ENCODE data around the gene PMM2.
"Not testable (repeated sequence)": the region's sequence is repeated elsewhere in the genome, so short reads cannot be mapped to it uniquely, and the experiment has no call there.

PMM2 gene

GRCh38 chr16:8819411-8820034, 21.9 kb downstream of the PMM2 start:
- Mint-ChIP-seq H3K4me1 (ENCODE audit: low read depth) (peaks cover 19% of the 10 kb centered on the region), H3K36me3 (ENCODE audit: low read depth) (peaks cover 95% of the 10 kb centered on the region), H3K9me3 (no peaks in the 10 kb centered on the region), H3K4me3 (no peak overlapping the region), H3K27ac (no peak overlapping the region), H3K27me3 (no peaks in the 10 kb centered on the region)
- no peak for DNase-seq

DNA sequence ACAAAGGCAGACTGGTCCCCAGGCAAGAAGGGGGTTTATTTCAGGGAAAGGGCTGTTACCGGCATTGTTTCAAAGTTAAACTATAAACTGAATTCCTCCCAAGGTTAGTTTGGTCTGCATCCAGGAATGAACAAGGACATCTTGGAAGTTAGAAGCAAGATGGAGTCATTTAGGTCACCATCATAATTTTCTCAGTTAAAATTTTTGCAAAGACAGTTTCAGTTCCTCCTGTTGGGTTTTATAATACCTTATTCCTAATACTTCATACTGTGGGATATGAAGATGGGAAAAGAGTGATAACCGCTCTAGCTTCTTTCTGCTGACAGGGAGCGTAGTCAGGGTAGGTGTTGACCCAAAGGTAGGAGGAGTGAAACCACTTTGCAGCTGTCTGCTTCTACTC, 24.8 kb downstream of the PMM2 start:
- H3K4me3 Mint-ChIP-seq, result no peak overlapping the region
- no peaks in the 10 kb centered on the region for H3K9me3 Mint-ChIP-seq
- no peak for DNase-seq
- H3K4me1 Mint-ChIP-seq (ENCODE audit: low read depth), result peaks cover 5% of the 10 kb centered on the region
- H3K36me3 Mint-ChIP-seq (ENCODE audit: low read depth), result peaks cover 95% of the 10 kb centered on the region
- no peak overlapping the region for H3K27ac Mint-ChIP-seq
- H3K27me3 Mint-ChIP-seq, result no peaks in the 10 kb centered on the region

GRCh38 chr16:8826278-8826879, 28.7 kb downstream of the PMM2 start:
- Mint-ChIP-seq H3K36me3 (ENCODE audit: low read depth) (peaks cover 91% of the 10 kb centered on the region), H3K27ac (no peak overlapping the region), H3K27me3 (no peaks in the 10 kb centered on the region), H3K9me3 (no peaks in the 10 kb centered on the region), H3K4me1 (ENCODE audit: low read depth) (peaks cover 7% of the 10 kb centered on the region), H3K4me3 (no peak overlapping the region)
- no peak for DNase-seq

- H3K36me3 Mint-ChIP-seq (ENCODE audit: low read depth), result peaks cover 89% of the 10 kb centered on the region
- no peak overlapping the region for H3K27ac Mint-ChIP-seq
- no peak overlapping the region for H3K4me3 Mint-ChIP-seq
- H3K9me3 Mint-ChIP-seq, result no peaks in the 10 kb centered on the region
- no peaks in the 10 kb centered on the region for H3K27me3 Mint-ChIP-seq
- peaks cover 22% of the 10 kb centered on the region for H3K4me1 Mint-ChIP-seq (ENCODE audit: low read depth)
- DNase-seq, result no peak
These were observed 31.0 kb downstream of the PMM2 start for GRCh38 chr16:8828541-8829165.

DNA sequence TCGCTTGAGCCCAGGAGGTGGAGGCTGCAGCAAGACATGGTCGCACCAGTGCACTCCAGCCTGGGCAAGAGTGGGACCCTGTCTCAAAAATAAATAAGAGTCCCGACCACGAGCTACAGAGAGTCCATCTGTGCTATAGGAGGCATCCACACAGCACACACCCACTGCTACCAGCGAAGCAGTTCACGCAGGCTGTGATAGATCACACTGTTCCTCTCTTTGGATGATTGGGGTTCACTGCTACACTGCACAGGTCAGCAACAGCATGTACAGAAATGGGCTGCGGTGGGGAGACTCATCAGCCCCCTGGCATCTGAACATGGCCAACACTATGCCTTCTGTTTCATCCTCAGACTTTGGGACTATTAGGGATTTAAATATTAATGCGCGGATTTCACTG, 33.8 kb downstream of the PMM2 start:
- Mint-ChIP-seq H3K27ac (no peak overlapping the region), H3K36me3 (ENCODE audit: low read depth) (peaks cover 66% of the 10 kb centered on the region), H3K27me3 (no peaks in the 10 kb centered on the region), H3K9me3 (no peaks in the 10 kb centered on the region), H3K4me3 (no peak overlapping the region), H3K4me1 (ENCODE audit: low read depth) (peaks cover 22% of the 10 kb centered on the region)
- no peak for DNase-seq

- no peak for DNase-seq
- no peaks in the 10 kb centered on the region for H3K27me3 Mint-ChIP-seq
- H3K36me3 Mint-ChIP-seq (ENCODE audit: low read depth), result peaks cover 60% of the 10 kb centered on the region
- H3K4me3 Mint-ChIP-seq, result no peak overlapping the region
- peak overlapping the region; percentile 37 for H3K27ac Mint-ChIP-seq
- H3K9me3 Mint-ChIP-seq, result no peaks in the 10 kb centered on the region
- H3K4me1 Mint-ChIP-seq (ENCODE audit: low read depth), result peaks cover 22% of the 10 kb centered on the region
These were observed 34.5 kb downstream of the PMM2 start for GRCh38 chr16:8831871-8832716.

DNA sequence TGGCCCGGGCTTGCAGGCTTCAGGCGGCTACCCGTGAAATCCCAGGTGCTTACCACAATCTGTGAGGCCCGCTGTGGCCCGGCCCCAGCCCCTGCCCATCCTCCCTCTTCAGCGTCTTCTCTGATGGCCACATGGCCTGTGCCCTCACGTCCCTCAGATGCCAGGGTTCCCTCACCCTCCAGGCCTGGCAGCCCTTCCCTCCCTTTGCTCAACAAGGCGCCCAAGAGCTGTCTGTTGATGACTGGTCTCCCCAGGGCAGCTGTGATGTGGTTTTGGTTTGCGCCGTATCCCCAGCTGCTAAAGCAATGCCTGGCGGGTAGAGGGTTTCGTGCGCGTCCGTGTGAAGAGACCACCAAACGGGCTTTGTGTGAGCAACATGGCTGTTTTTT, 35.1 kb downstream of the PMM2 start:
- no peak for DNase-seq
- Mint-ChIP-seq H3K9me3 (no peaks in the 10 kb centered on the region), H3K36me3 (ENCODE audit: low read depth) (peaks cover 59% of the 10 kb centered on the region), H3K4me1 (ENCODE audit: low read depth) (peaks cover 22% of the 10 kb centered on the region), H3K27ac (peak overlapping the region; percentile 37), H3K27me3 (no peaks in the 10 kb centered on the region), H3K4me3 (no peak overlapping the region)

DNA sequence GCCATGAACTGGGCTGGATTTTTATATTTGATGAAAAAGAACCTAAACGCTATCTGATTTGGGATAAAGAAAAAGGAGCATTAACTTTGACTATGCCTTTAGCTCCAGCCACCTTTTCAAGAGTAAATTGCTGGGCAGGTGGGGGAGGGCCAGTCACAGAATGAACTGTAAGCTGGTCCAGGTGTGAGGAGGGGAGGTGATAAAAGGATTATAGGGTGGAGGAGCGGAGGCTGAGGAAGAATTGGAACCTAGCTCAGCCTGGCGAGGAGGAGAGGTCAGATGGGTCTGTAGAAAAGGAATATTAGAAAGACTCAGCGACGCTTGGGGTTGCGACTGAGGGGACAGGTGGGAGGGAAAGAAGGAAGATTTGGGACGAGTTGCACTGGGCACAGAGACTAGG, 39.2 kb downstream of the PMM2 start:
- H3K4me1 Mint-ChIP-seq (ENCODE audit: low read depth), result peaks cover 11% of the 10 kb centered on the region
- H3K36me3 Mint-ChIP-seq (ENCODE audit: low read depth), result peaks cover 20% of the 10 kb centered on the region
- not testable (repeated sequence) for DNase-seq, H3K27me3 Mint-ChIP-seq, H3K9me3 Mint-ChIP-seq, H3K27ac Mint-ChIP-seq, H3K4me3 Mint-ChIP-seq

- H3K27me3 Mint-ChIP-seq; H3K4me1 Mint-ChIP-seq (ENCODE audit: low read depth); H3K27ac Mint-ChIP-seq; H3K9me3 Mint-ChIP-seq; DNase-seq; H3K4me3 Mint-ChIP-seq: not testable (repeated sequence)
- H3K36me3 Mint-ChIP-seq (ENCODE audit: low read depth), result peaks cover 19% of the 10 kb centered on the region
These were observed 40.0 kb downstream of the PMM2 start for GRCh38 chr16:8837594-8837993.

DNA sequence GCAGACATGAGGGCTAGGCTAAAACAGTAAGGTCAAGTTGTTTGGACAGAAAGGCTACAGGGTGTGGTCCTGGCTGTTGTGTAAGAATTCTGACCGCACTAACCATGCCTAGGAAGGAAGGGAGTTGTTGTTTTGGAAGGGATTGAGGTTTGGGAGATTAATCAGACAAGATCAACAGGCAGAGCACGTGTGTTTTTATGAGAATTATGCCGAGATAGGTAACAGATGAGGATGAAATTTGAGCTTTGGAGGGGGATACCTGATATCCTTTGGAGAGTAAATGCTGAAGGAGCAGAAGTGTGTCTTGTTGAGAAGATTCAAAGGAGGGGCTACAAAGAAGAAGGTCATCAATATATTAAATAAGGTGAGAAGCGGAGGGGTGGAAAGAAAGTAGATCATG, 44.4 kb downstream of the PMM2 start:
- not testable (repeated sequence) for H3K4me3 Mint-ChIP-seq; H3K9me3 Mint-ChIP-seq; H3K27ac Mint-ChIP-seq; H3K27me3 Mint-ChIP-seq; H3K4me1 Mint-ChIP-seq (ENCODE audit: low read depth); DNase-seq
- peaks cover 40% of the 10 kb centered on the region for H3K36me3 Mint-ChIP-seq (ENCODE audit: low read depth)

DNA sequence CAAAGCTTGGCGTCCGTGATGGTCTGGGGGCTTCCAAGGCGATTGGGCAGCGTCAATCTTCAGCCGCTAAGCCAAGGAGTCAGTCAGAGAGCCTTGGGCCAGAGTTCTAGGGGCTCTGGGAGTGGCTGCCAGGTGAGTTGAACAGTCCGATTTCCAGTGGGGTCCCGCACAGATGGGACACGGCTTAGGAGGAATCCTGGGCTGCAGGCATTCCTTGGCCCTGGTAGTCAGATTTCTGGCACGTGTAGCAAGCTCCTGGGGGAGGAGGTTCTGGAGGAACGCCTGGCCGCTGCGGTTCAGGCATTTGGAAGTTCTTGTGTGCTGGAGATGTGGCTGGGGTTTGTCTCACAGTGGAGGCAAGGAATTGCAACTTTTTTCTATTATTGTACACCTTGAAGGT, 45.7 kb downstream of the PMM2 start:
- H3K4me1 Mint-ChIP-seq (ENCODE audit: low read depth); H3K9me3 Mint-ChIP-seq; H3K27me3 Mint-ChIP-seq; DNase-seq; H3K4me3 Mint-ChIP-seq; H3K27ac Mint-ChIP-seq: not testable (repeated sequence)
- H3K36me3 Mint-ChIP-seq (ENCODE audit: low read depth), result peaks cover 52% of the 10 kb centered on the region

GRCh38 chr16:8845699-8846298, 48.2 kb downstream of the PMM2 start:
- no peak for DNase-seq

GRCh38 chr16:8846401-8846932, 48.8 kb downstream of the PMM2 start:
- Mint-ChIP-seq H3K27me3 (no peaks in the 10 kb centered on the region), H3K27ac (peak overlapping the region; percentile 51), H3K4me3 (no peak overlapping the region), H3K36me3 (ENCODE audit: low read depth) (peaks cover 84% of the 10 kb centered on the region), H3K9me3 (no peaks in the 10 kb centered on the region), H3K4me1 (ENCODE audit: low read depth) (peaks cover 23% of the 10 kb centered on the region)
- no peak for DNase-seq

More at GRCh38 chr16:8845699-8846298, 48.2 kb downstream of the PMM2 start:
- H3K9me3 Mint-ChIP-seq, result no peaks in the 10 kb centered on the region
- no peak overlapping the region for H3K4me3 Mint-ChIP-seq
- H3K36me3 Mint-ChIP-seq (ENCODE audit: low read depth), result peaks cover 78% of the 10 kb centered on the region
- H3K27me3 Mint-ChIP-seq, result no peaks in the 10 kb centered on the region
- H3K4me1 Mint-ChIP-seq (ENCODE audit: low read depth), result peaks cover 17% of the 10 kb centered on the region
- H3K27ac Mint-ChIP-seq, result peak overlapping the region; percentile 51

DNA sequence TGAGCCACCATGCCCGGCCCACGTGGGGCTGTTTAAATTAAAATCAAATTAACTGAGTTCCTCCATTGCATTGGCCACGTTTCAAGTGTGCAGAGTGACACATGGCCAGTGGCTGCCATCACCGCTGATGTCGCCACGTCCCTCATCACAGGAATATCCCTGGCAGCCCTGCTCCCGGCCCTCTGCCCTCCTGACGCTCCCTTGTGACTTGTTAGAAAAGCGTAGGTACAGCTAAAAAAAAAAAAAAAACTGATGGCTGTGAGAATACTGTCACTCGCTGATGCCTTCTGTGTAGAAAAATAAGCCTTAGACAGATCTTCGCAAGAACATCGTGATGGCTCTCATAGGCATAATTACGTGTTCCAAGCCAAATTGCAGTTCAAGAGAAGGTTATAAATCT, 49.5 kb downstream of the PMM2 start:
- Mint-ChIP-seq H3K27ac (no peak overlapping the region), H3K36me3 (ENCODE audit: low read depth) (peaks cover 89% of the 10 kb centered on the region), H3K4me3 (no peak overlapping the region), H3K27me3 (no peaks in the 10 kb centered on the region), H3K9me3 (no peaks in the 10 kb centered on the region), H3K4me1 (ENCODE audit: low read depth) (peaks cover 25% of the 10 kb centered on the region)
- no peak for DNase-seq

Measured in activated T-cell treated with anti-CD3 and anti-CD28 coated beads, Interleukin-2, amount 50 U/mL, for 24 hours (primary cell).